Embryonic facial prominence (tissue), 1 donor: Measurements from ENCODE around the gene UBALD1.
"Not testable (repeated sequence)": the region's sequence is repeated elsewhere in the genome, so short reads cannot be mapped to it uniquely, and the experiment has no call there.

Source experiments
- DNase-seq: peaks from one replicate; pipeline ENCODE4 v3.0.0-alpha.2; 2016; ENCODE audit errors: extremely low spot score

Gene UBALD1

GRCh38 chr16:4599037-4599436 is 15.7 kb downstream of the UBALD1 start:
- DNase-seq = no peak

- no peak for DNase-seq
Observed at GRCh38 chr16:4597174-4597573, 17.5 kb downstream of the UBALD1 start.

- no peak for DNase-seq
Observed at GRCh38 chr16:4594433-4595410, 20.0 kb downstream of the UBALD1 start.

GRCh38 chr16:4593086-4593485 is 21.6 kb downstream of the UBALD1 start:
- DNase-seq = no peak

- no peak for DNase-seq
Observed at GRCh38 chr16:4591706-4592470, 22.8 kb downstream of the UBALD1 start.

GRCh38 chr16:4591191-4591590 is 23.5 kb downstream of the UBALD1 start:
- DNase-seq = no peak

GRCh38 chr16:4588961-4589360 is 25.7 kb downstream of the UBALD1 start:
- no peak for DNase-seq

GRCh38 chr16:4588386-4588785 is 26.3 kb downstream of the UBALD1 start:
- DNase-seq = no peak

- no peak for DNase-seq
Observed at GRCh38 chr16:4586291-4586690, 28.4 kb downstream of the UBALD1 start.

- DNase-seq = no peak
Observed at GRCh38 chr16:4583906-4584305, 30.8 kb downstream of the UBALD1 start.

- DNase-seq = no peak
Observed at GRCh38 chr16:4580250-4580649, 34.4 kb downstream of the UBALD1 start.

- DNase-seq = no peak
Observed at GRCh38 chr16:4578961-4579530, 35.6 kb downstream of the UBALD1 start.

GRCh38 chr16:4576008-4576407 is 38.7 kb downstream of the UBALD1 start:
- DNase-seq = no peak

GRCh38 chr16:4574919-4575705 is 39.6 kb downstream of the UBALD1 start:
- no peak for DNase-seq

GRCh38 chr16:4573926-4574325 is 40.8 kb downstream of the UBALD1 start:
- DNase-seq = not testable (repeated sequence)

- DNase-seq = no peak
Observed at GRCh38 chr16:4572715-4573114, 42.0 kb downstream of the UBALD1 start.

GRCh38 chr16:4570688-4571321 is 43.9 kb downstream of the UBALD1 start:
- DNase-seq = no peak

GRCh38 chr16:4570086-4570485 is 44.6 kb downstream of the UBALD1 start:
- DNase-seq = no peak

- DNase-seq = no peak
Observed at GRCh38 chr16:4566144-4566543, 48.5 kb downstream of the UBALD1 start.

- DNase-seq = no peak
Observed at GRCh38 chr16:4564661-4565267, 49.9 kb downstream of the UBALD1 start.

- DNase-seq = no peak
Observed at GRCh38 chr16:4561596-4561995, 53.1 kb downstream of the UBALD1 start.
